GM19324 (cell line): Measurements from ENCODE around the gene MVB12B.

Experiments used
- ATAC-seq: cut with Tn5 transposase; IDR thresholded peaks from one replicate; pipeline ENCODE4 v1.9.1; 2021; ENCODE audit warnings: mild to moderate bottlenecking, moderate library complexity; ENCODE audit not compliant: unreplicated experiment, low FRiP score

MVB12B gene

DNA sequence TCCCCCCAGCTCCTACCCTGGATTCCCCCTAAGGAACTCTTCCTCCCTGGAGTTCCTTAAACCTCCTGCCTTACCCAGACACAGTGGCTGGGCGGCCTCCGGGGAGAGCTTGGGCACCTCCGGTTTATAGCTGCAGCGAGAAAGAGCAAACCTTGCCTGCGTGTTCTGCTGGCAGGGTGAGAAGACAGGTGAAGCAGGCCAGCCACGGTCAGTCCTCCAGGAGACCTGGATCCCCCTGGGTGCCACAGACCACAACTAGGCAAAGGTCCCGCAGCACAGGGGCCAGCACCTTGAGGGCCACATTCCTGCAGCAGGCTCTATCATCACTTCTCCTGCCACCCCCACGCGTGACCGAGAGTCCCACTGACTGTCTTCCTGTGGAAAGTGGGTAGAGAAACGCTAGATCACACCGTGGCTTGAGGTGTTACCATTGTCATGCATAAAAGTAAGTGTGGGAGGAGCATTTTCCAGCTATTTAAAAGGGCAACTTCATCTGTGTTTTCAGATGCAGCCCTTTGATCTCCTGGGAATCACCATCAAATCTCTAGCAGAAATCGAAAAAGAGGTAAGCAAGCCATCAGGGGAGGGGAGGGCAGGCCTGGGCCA lies 156.9 kb downstream of the MVB12B start:
- ATAC-seq = no peak

DNA sequence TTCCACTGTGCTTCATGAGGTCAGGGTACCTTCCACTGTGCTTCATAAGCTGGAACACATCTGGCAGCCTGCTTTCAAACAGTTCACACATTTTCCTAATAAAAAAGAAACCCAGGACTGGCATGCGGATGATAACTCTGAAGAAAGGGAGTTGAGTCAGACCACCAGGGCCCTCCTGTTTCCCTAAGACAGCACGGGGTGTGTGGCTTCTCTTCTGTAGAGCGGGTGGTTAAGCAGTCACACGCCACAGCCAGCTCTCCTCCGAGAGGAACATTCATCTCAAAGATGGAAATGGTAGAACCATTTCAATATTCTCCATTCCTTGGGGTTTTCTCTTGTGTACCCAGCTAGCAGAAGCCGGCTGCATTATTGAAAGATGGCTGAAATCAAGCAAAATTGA lies 159.0 kb downstream of the MVB12B start:
- ATAC-seq = no peak

DNA sequence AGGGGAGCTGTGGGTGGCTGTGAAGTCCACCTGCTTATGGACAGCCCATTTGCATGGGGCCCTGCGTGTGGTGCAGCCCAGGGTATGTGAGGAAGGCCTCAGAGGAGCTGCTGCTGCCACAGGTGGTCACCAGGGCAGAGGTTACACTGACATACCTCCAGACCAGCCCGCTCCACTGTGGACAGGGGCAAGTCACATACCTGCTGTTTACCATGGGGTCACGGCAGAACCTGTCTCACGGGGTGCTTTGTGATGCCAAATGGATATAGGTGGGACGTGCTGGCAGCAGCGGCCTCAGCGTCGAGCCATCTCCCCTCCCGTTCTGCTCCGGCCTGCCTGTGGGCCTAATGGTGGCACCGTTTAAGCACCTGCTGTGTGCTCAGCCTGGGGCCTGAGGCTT lies 159.6 kb downstream of the MVB12B start:
- no peak for ATAC-seq

DNA sequence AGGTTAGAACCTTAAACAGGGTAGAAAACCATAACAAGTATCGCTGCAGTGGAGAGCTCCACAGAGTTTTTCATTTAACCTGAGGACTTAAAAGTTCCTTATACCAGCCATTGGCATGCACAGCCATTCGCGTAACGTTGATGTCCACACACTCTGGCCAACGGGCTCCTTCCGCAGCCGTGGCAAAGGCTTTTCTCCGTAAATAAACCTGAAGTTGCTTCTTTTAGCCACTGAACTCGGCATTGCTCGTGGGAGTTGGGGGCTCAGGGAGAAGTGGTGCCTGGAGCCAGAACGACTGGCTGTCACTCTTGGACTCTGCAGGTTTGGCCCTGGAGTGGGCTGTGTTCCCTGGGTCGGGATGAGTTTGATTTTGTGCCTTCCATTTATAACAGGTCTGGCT lies 161.2 kb downstream of the MVB12B start:
- no peak for ATAC-seq

DNA sequence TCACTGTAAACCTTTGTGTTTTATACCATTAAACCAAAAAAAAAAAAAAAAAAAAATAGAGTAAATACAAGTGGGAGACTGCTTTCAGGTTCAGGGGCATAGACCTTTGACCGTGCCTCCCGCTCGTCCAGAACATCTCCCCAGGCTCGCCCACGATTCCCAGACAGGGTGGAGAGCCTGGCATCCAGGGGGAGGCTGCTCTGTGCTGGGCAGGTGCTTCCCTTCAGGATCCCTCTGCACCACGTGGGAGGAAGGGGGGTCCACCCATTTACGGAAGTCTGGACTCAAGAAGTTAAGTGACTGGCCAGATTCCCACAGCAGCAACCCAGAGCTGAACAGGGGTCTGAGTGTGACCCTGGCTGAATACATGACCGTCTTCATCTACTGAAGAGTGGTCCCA lies 161.7 kb downstream of the MVB12B start:
- no peak for ATAC-seq

DNA sequence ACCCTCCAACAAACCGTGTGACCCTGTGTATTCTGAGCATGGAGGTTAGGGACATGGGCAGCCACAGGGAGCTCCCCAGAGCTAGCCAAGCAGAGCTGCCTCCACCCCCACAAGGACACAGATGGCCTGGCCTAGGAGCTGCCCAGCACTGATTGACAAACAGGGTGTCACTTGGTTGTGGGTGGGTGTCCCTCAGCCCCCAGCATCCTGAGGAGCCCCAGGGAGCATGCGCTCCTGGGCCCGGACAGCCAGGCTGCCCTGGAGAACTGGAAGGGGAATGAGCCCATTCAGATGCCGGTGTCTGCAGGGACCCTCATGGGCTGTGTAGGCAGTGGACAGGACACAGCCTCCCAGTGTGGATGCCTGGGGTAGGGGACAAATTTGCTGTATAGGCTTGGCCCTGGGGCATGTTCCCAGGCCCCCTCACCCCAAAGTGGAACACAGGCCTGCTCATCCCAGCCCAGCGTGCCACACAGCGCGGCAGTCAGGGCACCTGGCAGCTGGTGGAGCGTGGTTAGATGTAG lies 162.3 kb downstream of the MVB12B start:
- ATAC-seq = no peak

DNA sequence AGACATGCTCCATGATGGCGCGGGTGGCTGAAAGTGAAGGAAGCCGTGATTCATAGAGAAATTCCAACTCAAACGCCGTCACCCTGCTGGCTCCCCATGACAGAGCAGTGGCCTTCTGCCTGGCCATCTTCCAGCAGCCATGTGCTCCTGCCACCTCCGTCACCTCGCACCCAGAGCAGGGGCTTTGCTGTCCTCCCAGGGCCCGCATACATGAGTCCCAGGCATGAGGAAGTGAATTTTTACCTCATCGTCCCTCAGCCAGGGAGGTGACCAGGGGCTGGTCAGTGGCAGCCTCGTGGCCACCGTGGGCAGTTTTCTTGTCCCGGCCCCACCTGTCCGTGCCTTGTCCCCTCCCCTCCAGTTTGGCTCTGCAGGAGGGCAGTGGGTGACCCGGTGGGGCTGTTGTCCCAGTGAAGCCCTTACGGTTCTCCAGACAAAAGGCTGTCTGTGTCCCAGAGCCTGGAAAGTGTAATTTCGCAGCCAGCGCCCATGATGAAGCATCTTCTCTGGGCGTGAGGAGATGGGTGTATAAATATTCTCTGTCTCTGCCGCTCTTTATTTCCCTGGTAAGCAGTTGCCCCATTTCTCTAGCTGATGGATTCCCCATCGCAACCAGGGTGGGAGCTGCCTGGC lies 163.1 kb downstream of the MVB12B start:
- ATAC-seq = no peak

DNA sequence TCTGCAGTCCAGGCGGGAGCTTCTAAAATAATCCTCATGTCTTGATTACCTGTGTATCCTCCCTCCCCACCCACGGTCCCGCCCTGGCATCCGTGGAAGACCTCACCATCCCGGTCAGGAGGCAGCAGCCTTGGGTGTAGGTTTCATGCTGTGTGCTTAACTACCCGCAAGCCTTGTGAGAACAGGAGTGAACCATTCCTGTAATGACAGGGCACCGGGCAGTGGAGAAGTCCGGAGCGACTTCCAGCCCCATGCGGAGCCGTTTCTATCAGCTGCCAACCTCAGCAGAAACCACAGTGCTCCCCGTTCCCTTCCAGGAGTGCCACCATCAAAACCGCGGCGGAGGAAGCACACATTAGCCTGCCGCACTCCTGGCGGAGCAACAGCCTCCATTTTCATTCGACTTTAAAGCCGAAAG lies 163.6 kb downstream of the MVB12B start:
- no peak for ATAC-seq

DNA sequence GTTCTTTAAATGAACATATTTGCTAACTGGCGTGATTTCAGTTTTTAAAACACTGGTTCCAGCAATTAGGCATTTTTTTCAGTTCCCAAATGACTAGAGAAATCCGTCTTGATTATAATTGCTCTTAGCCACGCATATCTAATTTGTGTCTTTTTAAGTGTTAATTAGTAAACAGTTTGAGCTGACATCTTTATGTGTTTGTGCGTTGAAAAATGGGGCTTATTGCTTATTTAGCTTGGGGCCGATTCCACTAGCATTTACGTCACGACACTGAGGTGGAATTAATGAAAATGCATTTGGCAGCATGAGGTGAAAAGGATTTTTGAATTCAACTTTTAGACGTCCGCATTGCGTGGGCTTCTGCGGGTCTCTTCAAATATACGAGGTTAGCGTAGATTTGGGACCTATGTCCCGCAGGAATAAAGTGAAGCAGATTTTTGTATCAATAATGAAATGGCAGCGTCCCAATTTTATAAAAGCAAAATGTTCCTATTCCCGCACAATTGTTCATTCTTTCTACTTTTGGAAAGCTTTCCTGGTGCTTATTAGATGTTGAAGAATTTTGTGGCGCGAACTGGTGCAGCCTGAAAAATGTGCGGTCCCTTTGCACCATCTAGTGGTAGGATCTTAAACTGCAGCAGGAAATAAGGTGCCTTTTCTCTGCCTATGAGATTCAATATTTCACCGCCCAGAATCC lies 164.4 kb downstream of the MVB12B start:
- no peak for ATAC-seq

DNA sequence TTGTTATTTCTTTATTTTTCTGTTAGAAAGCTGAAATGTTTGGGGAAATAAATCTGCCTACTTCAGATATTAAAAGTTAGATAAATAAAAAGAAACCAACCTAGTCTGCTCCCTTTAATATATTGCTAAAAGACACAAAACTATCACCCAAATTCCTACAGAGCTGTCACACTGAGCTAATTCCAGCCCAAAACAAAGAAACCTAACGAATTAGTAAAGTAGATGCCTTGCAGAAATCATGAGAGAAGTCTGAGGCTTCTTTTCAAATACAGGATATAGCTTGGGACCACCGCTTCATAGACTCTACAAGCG lies 164.9 kb downstream of the MVB12B start:
- no peak for ATAC-seq

DNA sequence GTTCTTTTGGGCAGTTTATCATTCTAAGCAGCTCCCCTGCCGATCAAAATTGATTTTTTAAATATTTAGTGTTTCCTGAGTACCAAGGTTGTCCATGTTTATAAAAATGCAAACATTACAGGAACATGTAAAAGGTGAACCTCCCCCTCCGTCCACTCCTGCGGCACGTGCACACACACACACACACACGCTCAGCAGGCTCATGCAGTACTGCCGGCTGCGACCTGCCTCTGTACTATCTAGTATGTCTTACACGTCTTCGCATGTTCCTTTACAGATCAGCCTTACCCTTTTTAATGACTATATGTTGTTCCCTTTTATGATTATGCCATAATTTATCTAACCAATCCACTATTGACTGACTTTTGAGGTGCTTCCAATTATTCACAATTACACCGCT lies 165.3 kb downstream of the MVB12B start:
- ATAC-seq = no peak

DNA sequence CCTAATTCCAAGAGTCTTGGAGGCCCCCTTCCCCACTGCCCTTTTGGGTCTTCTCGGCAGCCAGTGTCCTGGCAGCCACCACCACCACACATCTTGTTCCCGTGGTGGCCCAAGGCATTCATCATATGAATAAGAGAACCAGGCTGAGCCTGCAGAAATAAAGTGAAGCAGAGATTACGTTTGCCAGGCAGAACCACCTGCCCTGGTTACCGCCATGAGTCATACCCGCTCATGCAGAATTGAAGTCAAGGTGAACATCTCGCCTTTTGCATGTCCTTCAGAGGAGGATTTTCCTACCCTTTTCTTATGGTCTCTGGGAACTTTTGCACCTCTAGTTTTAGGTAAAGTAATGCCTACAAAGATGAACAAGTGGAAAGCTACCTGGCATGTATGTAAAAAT lies 167.6 kb downstream of the MVB12B start:
- ATAC-seq = no peak

DNA sequence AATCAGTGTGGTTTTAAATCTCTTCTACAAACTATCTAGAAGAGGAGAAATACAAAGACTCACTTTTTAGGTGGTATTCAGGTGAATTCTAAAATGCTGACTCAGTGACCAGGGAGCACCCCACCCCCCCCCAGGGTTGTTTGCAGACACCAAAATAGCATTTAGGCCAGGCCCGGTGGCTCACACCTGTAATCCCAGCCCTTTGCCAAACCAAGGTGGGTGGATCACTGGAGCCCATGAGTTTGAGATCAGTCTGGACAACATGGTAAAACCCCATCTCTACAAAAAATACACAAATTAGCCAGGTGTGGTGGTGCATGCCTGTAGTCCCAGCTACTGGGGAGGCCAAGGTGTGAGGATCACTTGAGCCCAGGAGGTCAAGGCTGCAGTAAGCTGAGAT lies 168.1 kb downstream of the MVB12B start:
- no peak for ATAC-seq

DNA sequence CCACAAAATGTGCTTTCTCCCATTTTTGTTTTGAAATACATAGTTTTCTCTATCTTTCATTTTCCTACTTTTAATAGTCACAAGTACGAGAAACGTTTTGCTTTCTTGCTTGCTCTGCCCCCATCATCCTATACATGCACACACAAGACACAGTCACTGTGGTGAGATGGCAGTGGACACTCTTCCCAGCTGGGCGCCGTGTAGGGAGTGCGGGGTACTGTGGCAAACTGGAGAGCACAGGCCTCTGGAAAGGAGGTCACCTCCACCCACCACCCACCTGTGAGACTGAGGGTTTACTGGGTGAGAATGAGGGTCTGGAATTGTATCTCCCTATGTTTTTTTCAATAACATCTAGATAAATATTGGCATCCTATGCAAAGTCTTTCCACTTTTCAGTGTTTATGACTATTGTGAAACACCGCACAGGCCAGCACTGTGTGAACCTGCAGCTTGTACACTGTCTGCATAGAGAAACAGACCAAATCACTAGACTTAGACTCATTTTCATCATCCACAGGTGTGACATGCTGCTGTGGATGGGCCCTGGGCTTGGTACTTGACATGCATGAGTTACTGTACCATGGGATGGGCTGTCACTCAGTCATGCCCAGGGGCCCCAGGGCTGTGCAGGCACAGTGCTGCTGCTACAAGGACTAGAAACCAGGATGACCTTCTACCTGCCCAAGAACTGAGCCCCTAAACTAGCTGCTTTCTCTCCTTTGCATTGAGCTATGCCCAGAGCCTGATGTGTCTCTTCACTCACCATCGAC lies 169.0 kb downstream of the MVB12B start:
- ATAC-seq = no peak

DNA sequence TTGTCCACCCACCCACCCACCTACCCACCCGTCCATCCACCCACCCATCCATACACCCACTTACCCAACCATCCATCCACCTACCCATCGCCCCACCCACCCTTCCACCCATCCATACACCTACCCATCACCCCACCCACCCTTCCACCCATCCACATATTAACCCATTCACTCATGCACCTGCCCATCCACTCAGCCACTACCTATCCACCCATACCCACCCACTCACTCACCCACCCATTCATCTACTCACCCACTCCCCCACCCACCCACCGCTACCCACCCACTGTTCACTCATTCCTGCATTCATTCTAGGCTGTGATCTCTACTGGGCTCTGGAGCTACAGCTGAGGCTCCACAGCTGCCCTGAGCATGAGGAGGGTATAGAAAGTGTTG lies 169.6 kb downstream of the MVB12B start:
- no peak for ATAC-seq

DNA sequence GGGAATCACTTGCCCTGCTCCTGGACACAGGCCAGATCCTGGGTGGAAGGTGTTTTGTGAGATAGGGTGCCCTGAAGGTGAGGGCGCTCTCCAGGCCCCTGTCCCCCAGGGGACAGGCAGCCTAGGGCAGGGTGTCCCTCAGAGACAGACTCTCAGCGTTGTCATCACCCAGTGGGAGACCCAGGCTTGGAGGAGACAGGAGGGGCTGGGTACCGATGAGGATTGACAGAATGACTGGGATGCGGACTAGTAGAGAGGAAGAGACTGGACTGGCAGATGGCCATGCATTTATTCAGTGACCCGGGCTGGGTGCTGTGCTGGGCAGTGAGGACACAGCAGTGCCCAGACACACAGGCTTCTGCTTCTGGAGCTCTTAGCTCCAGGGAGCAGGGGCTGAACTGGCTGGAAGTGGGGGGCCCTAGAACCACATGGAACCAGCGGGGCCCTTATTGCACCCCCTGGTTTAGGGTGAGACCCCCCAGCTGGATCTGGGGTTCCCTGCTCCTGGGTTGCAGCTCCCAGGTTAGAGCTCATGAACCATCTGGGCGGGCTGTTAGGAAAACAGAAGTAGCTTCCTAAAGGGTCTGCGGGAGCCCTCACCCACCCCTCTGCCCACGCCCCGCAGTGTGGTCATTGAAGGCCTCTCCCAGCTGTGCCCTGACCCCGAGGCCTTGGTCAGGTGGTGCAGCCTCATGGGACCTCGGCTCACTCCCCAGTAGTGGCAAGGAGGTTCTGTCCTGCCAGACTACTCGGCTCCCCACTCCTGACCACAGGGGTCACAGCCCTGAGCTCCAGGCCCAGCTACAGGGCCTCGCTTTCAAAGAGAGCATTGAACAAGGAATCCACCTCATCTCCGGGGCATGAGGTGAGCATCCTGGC lies 170.4 kb downstream of the MVB12B start:
- no peak for ATAC-seq

DNA sequence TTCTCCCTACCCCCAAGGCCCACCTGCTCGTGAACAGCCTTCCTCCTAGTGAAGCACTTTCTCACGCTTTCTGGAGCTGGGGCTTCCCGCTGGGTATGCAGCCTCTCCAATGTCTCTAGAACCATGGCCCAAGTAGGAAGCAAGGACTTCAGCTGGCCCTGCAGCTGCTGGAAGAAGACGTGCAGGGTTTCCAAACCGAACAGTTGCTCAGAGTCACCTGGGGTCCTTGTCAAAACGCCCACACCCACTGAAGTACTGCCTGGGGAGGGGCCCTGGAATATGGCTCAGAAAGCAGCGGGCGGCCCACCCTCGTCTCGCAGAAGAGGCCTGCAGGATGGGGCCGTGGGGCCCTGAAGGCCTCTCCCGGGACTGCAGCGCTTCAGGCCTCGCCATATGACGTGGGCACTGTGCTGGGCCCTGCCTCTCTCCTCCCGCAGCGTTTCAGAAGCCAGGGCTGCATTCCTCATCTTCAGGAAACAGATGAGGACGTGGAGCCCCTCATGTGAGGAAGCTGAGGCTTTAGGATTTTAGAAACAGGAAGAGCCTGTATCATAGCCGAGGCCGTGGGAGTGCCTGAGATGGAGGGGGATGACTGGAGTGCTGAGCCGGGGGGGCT lies 171.1 kb downstream of the MVB12B start:
- ATAC-seq = no peak

DNA sequence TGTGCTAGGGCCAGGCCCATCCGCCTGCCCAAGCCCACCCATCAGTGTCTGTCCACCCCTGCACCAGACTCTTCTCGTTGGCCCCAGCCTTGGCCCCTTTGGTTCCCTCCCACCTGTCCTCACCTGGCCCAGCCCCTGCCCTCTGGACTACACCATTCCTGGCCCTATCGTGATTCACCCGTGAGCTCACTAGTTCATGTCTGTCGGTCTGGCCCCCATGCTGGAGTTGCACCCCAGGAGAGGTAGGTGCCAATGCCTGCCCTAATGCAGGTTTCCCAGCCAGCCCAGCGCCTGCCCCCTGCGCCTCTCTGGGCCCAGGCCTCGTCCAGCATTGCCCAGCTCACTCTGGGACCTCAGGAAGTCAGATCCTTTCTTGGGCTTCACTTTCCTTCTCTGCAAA lies 171.7 kb downstream of the MVB12B start:
- ATAC-seq = no peak

DNA sequence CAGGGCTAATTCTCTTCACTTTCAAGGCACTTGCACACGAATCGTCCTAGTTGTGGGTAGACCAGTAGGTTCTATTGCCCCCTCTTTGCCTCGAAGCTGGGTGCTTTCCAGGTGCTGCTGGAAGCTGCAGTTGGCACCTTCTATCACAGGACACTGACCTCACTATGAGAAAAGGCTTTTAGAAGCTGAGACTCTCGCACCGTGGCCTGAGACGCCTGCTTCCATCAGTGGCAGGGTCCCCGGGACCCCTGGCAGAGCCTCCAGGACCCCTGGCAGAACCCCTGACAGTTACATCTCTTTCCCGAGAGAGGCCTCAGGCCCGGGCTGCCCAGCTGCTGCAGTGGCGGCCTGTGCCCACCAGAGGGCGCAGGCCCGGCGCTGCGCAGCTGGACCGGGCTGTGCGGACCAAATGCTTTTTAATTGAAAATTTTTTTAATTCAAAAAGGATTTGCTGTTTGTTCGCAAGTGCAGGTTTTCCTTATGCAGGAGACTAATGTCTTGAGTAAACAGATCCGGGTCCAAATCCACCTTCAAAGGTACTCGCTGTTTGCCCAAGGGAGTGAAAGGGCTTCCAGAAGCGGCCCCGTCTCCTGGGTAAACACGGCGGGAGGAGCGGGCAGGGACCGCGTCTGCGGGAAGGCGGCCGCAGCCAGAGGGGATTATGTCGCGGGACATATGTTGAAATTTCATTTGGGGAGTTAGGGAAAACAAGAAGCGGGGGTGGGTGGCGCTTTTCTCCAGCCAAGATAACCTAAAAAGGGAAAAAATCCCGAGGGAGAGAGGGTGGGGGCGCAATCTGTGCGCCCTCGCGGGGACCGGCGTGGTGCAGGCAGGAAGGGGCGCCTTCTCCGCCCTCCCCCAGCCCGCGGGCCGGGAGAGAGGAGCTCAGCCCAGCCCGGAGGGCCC lies 172.6 kb downstream of the MVB12B start:
- ATAC-seq = no peak
